ENCODE measurements around the gene RELL1.

Gene RELL1

DNA sequence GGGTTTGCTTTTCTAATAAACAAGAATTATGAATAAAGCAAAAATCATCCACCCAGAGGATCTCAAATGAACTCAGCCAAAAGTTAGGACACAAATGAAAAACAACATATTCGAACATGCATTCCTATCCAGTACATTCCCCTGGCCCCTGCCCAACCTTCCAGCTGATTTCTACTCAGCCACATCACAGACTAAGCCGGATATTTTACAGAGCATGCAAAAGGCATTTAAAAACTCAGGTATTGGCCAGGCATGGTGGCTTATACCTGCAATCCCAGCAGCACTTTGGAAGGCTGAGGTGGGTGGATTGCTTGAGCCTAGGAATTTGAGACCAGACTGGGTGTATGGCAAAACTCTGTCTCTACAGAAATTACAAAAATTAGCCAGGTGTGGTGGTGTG, 54.6 kb downstream of the RELL1 start:
- DNase-seq: no peak

DNA sequence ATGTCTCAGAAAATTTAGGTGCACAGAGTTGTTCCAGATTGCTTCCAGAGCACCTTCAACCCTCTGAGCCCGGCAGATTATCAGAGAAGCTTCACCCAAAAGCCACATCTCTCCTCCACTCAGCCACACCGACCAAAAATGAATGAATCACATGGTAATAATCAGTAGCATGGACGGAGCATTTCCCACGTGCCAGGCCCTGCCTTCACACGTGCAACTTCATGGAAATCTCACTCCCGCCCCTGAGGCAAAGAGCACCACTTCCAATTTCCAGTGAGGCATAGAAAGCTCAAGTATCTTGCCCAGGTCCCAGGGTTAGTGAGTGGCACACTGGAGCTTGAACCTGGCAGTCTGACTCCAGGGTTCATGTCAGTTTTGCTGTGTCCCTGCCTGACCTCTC, 56.5 kb downstream of the RELL1 start:
- DNase-seq: no peak

DNA sequence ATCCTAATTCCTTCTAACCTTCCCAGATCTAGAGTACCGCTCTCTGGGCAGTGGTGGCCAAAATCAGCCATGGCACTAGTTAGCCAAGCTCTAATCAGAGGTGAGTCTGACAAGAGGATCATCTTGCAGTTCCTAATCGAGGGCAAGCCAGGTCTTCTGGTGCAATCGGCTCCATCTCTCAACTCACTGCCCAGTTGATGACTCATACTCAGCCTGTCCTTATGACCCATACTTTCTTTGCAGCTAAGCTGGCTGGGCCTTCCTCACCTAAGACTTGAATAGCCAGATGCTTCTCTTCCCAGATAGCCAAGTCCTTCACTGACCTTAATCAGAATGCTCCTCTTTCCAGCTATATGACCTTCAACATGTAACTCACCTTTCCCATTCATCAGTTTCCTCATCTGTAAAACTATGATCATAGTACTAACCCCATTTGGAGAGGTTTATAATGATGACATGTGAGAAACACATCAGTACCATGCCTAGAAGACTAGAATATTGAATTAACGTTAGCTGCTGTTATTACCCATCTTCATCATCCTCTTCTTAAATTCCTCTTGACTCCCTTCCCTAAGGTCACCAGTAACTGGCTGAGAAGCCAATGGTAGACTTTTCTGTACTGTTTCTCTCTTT, 57.1 kb downstream of the RELL1 start:
- DNase-seq: no peak

DNA sequence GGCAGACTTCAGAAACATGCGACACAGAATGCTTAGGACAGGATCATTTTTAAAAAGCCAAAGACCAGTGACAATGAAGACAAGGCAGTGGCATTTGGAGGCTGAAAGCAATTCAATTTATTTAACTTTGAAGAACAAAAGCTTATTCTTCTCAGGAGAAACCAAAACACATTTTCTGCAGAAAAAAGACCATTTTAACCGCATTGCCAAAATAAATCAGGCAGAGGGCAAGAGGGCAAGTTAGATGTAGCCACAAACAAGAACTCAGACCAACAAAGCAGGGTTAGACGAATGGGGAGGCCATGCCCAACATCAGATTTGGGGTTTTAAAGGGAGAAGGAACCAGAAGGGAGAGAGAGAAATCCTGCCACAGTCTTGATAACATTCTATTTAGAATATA, 58.9 kb downstream of the RELL1 start:
- DNase-seq: no peak

DNA sequence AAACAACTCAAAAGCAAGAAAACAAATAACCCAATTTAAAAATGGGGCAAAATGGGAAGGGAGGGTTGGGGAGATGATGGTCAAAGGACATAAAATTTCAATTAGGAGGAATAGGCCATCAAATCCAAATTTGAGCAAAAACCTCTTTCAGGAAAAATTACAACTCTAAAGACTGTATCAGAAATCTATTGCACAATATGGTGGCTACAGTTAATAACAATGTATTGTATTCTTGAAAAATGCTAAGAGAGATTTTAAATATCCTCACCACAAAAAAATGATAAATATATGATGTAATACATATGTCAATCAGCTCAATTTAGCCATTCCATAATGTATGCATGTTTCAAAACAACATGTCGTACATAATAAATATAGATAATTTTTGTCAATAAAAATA, 60.7 kb downstream of the RELL1 start:
- DNase-seq: no peak

DNA sequence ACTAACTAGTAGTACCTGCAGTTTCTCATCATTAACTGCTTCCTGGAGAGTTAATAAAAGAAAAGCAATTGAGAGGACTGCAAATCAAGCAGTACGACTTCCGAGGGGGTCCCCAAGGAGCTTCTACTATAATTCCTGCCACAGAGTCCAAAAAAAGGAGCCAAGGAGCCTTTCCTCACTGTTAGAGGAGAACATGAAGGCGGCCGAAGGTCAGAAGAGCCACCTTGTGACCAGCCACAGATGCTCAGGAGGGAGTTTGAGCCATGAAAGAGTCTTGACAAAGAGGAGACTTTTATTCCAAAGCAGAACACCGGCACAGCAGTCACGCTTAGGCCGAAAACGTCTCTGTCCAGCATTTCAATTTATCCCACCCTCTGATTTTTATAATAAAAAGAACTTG, 62.2 kb downstream of the RELL1 start:
- no peak for DNase-seq

DNA sequence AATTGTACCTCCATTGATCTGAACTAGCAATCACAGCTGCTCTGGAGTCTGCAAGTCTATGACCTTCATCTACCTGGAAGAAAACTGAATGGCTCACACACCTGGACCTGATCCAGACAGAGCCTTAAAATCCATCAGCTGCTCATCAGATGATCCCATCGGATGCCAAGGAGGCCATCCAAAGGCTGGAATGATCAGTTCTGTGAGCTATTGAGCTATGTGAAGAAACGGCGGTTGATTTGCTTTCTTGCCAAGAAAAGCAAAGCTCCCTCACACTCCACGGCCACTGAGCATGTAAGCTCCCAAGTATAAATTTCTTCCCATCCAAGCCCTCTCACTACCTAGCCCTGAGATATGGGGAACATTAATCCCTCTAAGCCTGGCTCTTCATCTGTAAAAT, 63.1 kb downstream of the RELL1 start:
- no peak for DNase-seq

DNA sequence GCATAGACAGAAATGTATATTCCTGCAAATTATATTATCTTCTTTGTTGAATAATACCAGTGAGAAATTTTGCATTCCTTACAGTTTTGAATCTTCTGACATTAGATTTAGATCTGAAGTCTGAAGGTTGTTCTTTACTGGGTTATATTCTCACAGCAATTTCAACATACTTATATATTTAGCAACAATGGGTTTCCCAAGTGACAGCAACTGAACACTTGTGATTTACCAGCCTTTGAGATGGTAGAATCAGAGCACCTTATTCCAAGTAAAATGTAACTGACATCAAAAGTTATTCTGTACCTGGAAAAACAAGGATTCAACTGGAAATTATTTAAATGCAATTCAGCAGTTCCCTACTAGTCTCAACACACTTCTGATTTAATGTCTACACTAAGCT, 66.0 kb downstream of the RELL1 start:
- no peak for DNase-seq

DNA sequence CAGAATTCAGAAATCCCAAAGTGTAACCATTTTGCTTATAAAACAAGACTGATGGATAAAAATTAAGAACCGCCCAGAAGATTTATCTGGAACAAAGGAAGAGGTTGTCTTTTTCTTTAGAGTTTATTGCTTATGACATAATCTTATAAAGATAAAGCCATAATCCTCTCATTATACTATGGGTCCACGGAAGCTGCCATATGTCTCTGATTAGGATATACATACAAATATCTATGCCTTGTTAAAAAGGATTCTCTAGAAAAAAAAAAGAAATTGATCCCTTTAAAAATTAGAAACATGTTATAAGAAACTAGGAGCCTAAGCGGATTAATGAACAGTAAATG, 70.5 kb downstream of the RELL1 start:
- no peak for DNase-seq

DNA sequence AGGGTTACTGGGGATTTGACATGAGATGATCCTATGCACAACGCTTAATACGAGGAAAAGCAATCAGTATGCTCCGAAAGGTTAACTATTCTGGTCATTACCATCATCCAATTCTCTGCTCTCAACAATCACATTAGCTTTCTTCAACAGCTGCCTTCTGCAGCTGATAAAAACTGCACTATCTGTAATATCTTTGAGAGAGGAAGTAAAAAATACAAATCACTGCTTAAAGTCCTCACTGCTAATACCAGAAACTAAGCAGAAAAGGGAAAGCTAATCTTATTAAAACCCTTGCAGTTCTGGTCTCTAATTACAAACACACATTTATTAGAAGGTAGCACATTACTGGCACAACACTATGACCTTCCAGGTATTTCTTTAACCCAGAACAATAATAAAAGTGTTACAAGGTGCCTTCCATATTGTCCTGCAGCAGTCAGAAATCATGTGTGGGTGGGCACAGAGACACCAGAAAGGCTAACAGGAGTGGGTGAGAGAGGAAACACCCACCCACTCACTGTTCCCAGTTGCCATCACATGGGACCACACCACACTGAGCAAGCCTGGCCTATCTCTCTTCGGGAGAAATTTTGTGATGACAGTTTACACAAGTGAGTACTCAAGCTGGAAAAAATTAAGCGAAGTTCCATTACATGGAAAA, 71.0 kb downstream of the RELL1 start:
- DNase-seq: no peak

DNA sequence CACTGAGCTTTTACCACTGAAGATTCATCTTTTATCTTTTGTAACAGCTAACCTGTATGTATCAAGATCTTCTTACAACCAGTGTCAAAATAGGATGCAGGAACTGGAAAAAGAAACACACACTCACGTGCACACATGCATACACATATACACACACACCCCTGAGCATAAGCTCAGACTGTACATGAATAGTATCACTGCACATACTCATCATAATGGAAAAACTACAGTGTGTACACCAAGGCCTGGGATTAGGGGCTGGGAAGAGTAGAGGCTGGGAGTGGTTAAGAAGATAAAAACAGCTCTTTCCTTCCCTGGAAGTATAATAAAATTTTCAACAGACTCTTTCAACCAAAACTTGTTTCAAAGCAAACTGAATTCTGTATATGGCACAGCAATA, 73.4 kb downstream of the RELL1 start:
- no peak for DNase-seq

DNA sequence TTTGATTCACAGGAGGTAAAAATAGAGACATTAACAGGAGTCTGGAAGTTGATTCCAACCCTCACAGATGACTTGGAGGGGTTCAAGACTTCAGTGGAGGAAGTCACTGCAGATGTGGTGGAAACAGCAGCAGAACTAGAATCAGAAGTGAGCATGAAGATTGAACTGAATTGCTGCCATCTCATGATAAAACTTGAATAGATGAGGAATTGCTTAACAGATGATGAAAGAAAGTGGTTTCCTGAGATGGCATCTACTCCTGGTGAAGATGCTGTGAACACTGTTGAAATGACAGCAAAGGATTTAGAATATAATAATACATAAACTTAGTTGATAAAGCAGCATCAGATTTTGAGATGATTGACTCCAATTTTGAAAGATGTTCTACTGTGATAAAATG, 76.5 kb downstream of the RELL1 start:
- no peak for DNase-seq

DNA sequence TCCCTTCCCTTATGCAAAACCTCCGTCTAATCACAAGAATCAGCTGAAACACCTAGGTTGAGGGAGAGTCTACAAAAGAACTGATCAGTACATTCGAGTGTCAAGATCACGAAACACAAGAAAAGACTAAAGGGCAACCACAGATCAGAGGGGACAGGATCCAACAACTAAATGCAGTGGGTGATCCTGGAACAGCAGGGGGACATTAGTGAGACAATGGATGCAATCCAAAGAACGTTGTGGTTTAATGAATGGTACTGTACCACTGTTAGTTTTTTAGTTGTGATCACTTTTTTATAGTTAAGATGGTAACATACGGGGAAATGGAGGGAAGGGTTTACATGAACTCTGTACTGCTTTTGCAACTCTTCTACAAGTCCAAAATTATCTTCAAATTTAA, 79.2 kb downstream of the RELL1 start:
- DNase-seq: no peak

DNA sequence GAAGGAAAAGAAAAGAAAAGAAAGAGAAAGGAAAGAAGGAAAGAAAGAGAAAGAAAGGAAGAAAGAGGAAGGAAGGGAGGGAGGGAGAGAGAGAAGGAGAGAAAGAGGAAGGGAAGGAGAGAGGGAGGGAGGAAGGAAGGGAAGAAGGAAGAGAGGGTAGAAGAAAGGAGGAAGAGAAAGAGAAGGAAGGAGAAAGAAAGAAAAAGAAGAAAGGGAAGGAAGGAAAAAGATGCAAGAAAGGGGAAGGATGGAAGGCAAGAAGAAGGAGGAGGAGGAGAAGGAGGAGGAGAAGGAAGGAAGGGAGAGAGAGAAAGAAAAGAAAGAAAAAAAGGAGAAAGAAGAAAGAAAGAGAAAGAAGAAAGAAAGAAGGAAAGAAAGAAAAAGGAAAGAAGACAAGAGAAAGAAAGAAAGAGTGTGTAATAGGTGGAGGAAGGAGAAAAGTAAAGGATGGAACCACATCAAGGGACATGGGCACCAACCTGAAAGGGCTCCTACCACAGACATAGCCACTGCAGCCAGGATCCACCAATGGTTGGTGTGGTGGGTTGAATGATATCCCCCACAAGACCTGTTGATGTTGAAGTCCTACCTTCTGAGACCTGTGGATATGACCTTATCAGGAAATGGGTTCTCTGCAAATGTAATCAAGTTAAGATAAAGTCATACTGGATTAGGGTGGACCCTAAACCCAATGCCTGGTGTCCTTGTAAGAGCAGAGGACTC, 80.2 kb downstream of the RELL1 start:
- DNase-seq: no peak

DNA sequence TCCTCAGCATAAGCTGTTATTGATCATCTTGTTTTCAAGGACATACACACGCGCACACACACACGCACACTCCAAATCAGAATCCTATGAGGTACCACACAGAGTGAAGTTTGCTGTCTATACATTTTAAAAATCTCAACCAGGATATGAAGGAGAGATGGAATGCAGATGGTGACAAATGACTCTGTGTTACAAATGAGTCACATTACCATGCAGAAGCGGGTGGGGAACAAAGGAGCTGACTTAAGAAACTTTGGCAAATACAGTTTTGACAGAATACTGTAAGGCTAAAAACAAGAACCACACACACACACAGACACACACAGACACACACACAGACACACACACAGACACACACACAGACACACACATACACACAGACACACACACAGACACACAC, 81.7 kb downstream of the RELL1 start:
- DNase-seq: no peak

DNA sequence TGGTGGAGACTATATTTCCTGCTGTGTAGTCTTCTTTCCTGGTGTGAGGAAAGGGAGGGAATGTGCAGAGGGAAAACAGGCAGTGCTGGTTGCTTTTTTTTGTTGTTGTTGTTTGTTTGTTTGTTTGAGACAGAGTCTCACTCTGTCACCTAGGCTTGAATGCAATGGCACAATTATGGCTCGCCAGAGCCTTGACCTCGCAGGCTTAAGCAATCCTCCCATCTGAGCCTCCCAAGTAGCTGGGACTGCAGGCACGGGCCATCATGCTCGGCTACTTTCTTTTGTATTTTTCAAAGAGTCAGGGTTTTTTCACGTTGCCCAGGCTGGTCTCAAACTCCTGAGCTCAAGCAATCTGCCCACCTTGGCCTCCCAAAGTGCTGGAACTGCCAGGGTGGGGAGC, 82.5 kb downstream of the RELL1 start:
- DNase-seq: no peak

DNA sequence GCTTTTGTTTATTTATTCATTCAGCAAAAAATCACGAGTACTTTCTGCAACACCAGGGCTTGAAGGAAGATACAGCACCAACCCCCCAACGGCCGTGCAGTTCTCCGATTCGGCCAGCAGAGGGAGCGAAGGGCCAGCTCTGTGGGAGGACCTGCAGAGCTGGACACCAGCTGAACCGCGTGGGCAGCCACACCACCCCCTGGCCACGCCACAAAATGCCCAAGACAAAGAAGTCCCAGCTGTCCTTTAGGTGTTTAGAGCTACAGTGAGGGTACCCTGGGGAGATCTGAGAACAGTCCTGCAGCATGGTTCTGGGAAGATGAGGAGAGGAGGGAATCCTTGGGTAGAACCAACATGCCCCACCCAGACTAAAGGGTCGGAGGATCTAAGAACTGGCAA, 83.1 kb downstream of the RELL1 start:
- DNase-seq: peak; percentile 88

DNA sequence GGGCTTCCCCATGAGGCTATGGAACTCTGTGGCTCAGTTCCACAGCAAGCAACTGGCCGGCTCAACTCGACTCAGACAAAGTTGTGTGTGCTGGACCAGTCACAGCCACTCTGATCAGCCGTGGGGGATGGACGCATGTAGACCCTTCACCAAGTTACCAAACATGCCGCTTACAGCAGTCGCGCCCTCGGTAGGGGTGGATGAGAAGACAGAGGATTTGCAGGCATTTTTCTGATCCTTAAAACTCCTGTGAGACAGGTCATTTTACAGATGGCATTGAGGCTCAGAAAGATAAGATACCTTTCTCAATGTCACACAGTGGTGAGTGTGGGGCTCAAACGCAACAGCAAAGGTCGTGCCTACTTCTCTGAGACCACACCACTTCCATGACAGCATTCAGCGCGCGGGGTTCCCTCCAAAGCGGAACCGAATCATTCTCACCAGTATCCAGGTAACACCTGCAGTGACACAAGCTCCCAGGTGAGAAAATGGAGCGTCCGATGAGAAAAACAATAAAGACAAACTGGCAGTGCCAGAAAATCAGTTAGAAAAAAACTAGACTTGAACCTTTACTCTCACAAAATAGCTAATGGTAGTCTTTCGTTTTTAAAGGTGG, 83.6 kb downstream of the RELL1 start:
- no peak for DNase-seq

DNA sequence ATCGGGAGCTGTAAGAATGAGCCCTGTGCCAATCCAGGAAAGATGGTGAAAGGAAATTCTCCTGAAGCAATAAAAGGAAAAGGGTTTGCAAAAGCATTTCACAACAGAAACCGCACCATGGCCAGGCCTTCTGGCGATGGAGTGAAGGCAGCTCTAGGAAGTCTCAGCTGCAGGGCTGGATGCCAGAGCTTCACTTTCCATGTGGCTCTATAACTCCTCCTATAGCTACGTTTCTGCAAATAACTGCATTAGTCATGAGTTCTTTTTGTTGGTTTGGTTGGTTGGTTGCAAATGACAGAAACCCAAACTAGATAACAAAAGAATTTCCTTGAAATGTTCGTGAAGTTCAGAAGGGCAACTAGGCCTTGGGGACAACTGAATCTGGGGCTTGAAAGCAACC, 84.6 kb downstream of the RELL1 start:
- no peak for DNase-seq

DNA sequence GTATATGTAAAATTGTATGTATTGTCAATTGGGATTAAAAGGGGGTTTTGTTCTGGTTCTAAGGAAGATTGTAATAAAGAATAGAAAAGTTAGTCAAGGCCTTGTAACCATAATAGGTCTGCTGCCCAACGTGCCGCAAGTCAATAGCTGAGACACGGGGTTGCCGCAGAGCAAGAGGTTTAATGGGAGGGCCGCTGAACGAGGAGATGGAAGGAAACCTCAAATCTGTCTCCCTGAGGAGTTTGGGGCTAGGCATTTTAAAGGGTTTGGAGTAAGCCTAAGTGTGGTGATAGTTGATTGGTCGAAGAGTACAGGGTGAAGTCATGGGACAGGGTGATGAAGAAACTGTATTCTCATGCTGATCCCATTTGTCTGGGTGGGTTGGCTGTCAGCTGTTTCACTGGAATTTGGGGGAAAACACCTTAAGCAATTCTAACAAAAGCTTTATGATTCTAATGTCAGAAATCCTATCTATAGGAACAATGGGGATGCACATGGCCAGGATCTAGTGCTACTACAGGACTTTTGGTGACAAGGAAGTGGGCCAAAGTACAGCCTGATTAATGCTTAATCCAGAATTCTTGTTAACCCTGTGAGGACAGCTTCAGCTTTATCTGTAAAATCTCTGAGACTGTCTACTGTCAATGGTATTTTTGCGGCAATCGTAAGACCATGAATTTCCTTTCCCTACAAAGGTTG, 86.9 kb downstream of the RELL1 start:
- DNase-seq: no peak

DNA sequence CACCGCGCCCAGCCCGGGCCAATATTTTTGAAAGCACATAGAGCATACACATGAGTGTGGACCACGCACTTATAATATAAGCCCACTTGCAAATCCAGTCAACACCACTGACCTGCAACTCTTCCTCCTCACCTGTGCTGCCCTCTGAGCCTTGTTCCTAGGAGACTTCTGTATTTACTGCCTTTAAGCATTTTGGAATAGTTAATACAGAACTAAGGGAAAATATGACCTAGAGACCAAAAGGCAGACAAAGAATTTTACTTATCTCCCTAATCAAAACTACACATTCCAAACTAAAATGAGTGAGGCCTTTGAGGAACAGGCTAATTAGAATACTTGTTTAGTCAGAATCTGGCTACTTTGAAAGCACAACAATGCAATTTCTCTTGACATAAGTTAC, 89.1 kb downstream of the RELL1 start:
- DNase-seq: no peak

DNA sequence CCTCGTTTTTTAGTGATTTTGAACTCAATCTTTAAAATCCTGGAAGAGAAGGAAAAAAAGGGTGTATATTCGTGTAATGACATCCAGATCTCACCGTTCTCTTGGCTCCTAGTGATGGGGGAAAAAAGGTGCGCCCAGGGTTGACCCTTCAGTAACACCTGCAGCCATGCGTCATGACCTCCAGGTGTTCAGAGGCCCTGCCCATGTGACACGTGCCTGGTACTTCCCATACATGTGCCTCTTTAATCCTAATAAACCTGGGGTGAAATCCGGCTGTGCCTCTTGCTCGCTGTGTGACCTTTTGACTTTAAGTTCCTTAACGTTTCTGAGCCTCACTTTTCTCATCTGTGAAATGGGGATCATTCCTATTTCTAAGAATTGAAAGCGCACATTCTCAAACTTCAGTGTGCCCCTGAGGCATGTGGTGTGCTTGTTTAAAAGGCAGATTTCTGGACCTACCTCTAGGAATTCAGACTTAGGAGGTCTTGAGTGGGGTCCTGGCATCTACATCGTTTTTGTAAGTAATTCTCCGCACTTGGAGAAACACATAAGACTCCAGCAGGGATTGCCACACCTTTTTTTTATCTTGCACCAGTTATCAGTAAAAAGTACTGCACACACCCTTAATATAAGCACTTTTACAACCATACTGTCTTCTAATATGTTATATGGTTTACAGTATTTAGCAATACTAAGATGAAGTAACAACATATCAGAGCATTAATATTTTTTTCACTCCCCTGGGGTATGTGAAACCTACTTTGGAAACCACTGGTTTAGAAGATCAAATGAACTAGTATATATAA, 90.1 kb downstream of the RELL1 start:
- DNase-seq: no peak

DNA sequence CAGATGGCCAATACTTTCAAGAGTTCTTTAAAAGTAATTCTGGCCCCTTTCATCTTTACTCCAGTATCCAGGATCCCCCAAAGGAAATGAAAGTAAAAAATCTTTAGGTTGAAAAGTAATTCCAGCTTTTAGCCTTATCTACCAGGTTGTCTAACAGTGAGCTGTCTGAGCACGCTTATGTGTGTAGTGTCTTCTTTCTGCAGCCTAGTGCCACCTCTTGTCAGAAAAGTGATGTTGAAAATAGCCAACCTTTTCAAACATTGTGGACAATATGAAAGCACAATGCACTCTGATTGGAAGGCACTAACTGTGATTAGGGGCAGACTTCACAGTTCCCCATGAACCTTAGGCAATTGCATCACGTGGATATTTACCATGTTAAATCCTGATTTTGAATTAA, 92.1 kb downstream of the RELL1 start:
- DNase-seq: no peak
